Neural progenitor cell (in vitro differentiated cells): ENCODE results near the gene CCNG1.

Experiments
- CTCF ChIP-seq: fragments of 200-600 bp; sonication (generic); IDR thresholded peaks from 2 replicates; pipeline ENCODE4 v1.5.1; 2017; ENCODE audit warnings: antibody characterized with exemption, mild to moderate bottlenecking
- EZH2 ChIP-seq: fragments of 200-600 bp; sonication (generic); IDR thresholded peaks from 2 replicates; pipeline ENCODE4 v1.6.1; 2017; ENCODE audit warnings: antibody characterized with exemption, mild to moderate bottlenecking, moderate library complexity
- EZH2phosphoT487 ChIP-seq: fragments of 200-600 bp; sonication (generic); IDR thresholded peaks from 2 replicates; pipeline ENCODE4 v1.6.1; 2017; ENCODE audit warnings: antibody characterized with exemption

GRCh38 chr5:163432544-163432943 lies 4.9 kb upstream of the CCNG1 start:
- TF ChIP-seq CTCF (no peak), EZH2 (no peak), EZH2phosphoT487 (no peak)
